Measurements from ENCODE around the gene CTDSP2.
A peak's percentile ranks its signal among the peaks of the same experiment; 100 is the strongest.

Gene CTDSP2

DNA sequence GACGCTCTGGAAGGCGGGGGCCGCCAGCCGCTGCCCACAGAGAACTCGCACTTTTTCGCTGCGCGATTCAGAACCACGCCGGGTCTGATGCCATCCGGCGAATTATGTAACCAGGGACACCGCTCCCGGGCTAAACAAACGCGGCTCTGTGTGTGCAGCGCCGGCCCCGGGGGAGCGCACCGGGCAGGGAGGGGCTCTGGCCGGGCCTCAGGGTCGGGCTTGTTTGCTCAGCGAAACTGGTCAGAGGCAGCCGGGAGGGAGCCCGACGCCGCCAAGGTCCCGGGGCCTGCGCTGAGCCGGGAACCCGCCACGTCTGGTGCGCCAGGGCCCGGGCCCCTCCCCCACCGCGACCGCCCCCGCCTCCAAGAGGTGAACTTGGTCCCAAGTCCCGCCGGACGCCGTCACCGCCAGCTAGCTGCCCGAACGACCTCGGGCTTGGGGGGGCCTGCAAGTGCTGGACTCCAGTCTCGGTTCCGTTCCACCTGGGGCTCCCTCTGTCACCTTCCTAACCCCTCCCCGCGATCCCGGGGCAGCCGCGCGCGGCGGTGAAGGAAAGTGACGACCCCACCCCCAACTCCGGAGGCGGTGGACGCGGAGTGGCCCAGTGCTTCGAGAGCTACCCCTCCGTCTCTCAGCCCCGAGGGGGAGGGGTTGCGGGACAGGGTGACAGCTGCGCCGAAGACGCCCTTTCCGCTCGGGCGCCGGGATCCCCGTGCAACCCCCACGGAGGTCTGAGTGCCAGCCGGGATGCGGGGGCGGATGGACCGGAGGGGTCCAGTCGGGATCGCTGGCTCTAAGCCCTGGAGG lies 848 bp downstream of the CTDSP2 start:
- DNase-seq = no peak
- no peaks in the 10 kb centered on the region for H3K27me3 ChIP-seq (replicated peaks)
- peak overlapping the region; percentile 98 for H3K4me3 ChIP-seq (ENCODE audit: low read depth, low read length)
- H3K27ac ChIP-seq = peak overlapping the region; percentile 95
- no peak for TF ChIP-seq CTCF (IDR thresholded peaks at IDR 0.05; ENCODE audit: low read depth, low read length, missing control alignments)
- H3K36me3 ChIP-seq (replicated peaks) = no peaks in the 10 kb centered on the region
- in situ Hi-C loops (cut with HindIII; ENCODE audit: low pct_ligation_motif_present, low sequenced_read_pairs) = no loop called here

- in situ Hi-C loops (cut with HindIII; ENCODE audit: low pct_ligation_motif_present, low sequenced_read_pairs) = no loop called here
- peak; percentile 28 for TF ChIP-seq CTCF (IDR thresholded peaks at IDR 0.05; ENCODE audit: low read depth, low read length, missing control alignments)
- no peaks in the 10 kb centered on the region for H3K36me3 ChIP-seq (replicated peaks)
- no peaks in the 10 kb centered on the region for H3K27me3 ChIP-seq (replicated peaks)
- peak overlapping the region; percentile 98 for H3K4me3 ChIP-seq (ENCODE audit: low read depth, low read length)
- H3K27ac ChIP-seq = peak overlapping the region; percentile 95
- peak; percentile 54 for DNase-seq
These were observed 1.6 kb downstream of the CTDSP2 start for GRCh38 chr12:57844709-57845477.

DNA sequence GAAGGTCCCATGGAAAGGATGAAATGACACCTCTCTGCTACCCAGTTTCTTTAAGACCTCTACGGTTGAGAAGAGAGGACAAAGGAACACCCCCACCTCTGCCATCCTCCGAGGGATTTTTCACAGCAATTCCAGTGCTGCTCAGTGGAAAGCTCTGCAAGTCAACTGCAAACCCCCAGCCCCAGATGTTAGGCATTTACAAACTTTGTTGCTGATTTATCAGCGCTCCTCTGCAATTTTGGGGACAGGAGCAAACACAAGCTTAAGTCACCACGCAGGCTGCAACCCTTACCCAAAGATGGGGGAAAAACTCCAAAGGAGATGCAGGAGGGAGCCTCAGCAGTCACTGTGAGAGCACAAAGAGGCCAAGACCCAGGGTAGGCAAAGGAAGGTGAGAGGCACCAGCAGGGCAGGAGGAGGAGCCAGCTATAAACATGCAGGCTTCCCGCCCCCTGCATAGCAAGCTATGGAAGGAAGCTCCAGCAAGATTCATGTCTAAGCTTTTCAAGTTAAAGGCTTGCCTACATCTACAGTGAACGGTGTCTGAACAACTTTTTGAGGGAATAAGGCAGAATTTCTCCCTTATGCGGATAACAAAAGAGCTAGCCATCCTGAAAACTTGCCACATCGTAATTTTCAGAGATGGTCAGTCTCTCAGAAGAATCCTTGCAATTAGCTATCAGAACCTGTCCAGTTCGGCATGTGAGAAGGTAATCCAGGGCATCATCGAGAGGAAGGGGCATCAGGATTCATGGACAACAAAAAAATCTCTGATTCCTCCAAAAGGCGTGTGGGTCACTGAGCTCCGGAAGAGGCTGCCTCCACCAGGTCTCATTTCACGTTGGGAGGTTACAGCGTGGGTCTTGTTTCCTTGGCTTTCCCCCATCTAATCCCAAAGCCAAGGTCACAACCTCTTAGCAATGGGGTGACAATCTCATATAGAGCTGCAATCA lies 3.9 kb downstream of the CTDSP2 start:
- H3K27ac ChIP-seq = no peak overlapping the region
- in situ Hi-C loops (cut with HindIII; ENCODE audit: low pct_ligation_motif_present, low sequenced_read_pairs) = no loop called here
- H3K36me3 ChIP-seq (replicated peaks) = no peaks in the 10 kb centered on the region
- no peak for TF ChIP-seq CTCF (IDR thresholded peaks at IDR 0.05; ENCODE audit: low read depth, low read length, missing control alignments)
- H3K27me3 ChIP-seq (replicated peaks) = no peaks in the 10 kb centered on the region
- DNase-seq = no peak
- no peak overlapping the region for H3K4me3 ChIP-seq (ENCODE audit: low read depth, low read length)

- Histone ChIP-seq H3K27ac (no peak overlapping the region), H3K36me3 (replicated peaks) (no peaks in the 10 kb centered on the region), H3K4me3 (ENCODE audit: low read depth, low read length) (no peak overlapping the region), H3K27me3 (replicated peaks) (no peaks in the 10 kb centered on the region)
- no peak for DNase-seq
- in situ Hi-C loops (cut with HindIII; ENCODE audit: low pct_ligation_motif_present, low sequenced_read_pairs) = no loop called here
- no peak for TF ChIP-seq CTCF (IDR thresholded peaks at IDR 0.05; ENCODE audit: low read depth, low read length, missing control alignments)
These were observed 5.1 kb downstream of the CTDSP2 start for GRCh38 chr12:57841445-57841844.

DNA sequence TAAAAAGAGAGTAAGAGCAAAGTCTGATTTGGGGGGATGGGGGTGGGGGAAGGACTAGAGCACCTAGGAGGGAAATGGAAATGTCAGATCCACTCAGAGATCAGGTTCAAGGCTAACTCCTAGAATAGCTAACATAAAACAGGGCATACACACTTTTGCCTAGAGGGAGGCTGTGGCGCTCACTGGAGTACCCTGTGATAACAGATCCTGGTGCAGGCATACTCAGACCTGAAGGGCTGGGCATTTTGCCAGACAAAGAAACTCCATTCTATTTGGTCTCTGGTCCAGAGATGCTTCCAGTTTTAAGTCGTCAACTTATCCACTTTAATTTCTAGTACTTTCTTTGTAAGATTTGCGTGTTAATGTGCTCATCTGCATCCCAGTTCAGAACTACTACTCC lies 5.8 kb downstream of the CTDSP2 start:
- Histone ChIP-seq H3K27ac (no peak overlapping the region), H3K4me3 (ENCODE audit: low read depth, low read length) (no peak overlapping the region), H3K36me3 (replicated peaks) (no peaks in the 10 kb centered on the region), H3K27me3 (replicated peaks) (no peaks in the 10 kb centered on the region)
- DNase-seq = no peak
- in situ Hi-C loops (cut with HindIII; ENCODE audit: low pct_ligation_motif_present, low sequenced_read_pairs) = no loop called here
- no peak for TF ChIP-seq CTCF (IDR thresholded peaks at IDR 0.05; ENCODE audit: low read depth, low read length, missing control alignments)
